NCI-H2107 treated with DMSO at 0.1 percent for 48 hours (cell line): Measurements from ENCODE around the gene IL22RA2.
A peak's percentile ranks its signal among the peaks of the same experiment; 100 is the strongest.
"Not testable (repeated sequence)": the region's sequence is repeated elsewhere in the genome, so short reads cannot be mapped to it uniquely, and the experiment has no call there.

Experiments
- DNase-seq: peaks from one replicate; lab custom pipeline; 2025; ENCODE audit not compliant: unreplicated experiment; lab: John Stamatoyannopoulos, UW

Gene IL22RA2

GRCh38 chr6:137173501-137173900 lies at the start of gene IL22RA2:
IL22RA2 (minus strand) TSS chr6:137173644; CDS start chr6:137161749, 11,895 bp downstream.
- DNase-seq = no peak

GRCh38 chr6:137222381-137222780 lies 48.9 kb upstream of the IL22RA2 start:
- DNase-seq = no peak

GRCh38 chr6:137219664-137220252 lies 46.3 kb upstream of the IL22RA2 start:
- DNase-seq = no peak

GRCh38 chr6:137218917-137219663 lies 45.6 kb upstream of the IL22RA2 start, which contains the start of gene IFNGR1:
IFNGR1 (minus strand) TSS chr6:137219385; CDS start chr6:137219327, 58 bp downstream.
- peak; percentile 55 for DNase-seq

GRCh38 chr6:137218473-137218916 lies 45.1 kb upstream of the IL22RA2 start:
- peak; percentile 4 for DNase-seq

GRCh38 chr6:137217801-137218472 lies 44.5 kb upstream of the IL22RA2 start:
- DNase-seq = no peak

- no peak for DNase-seq
Observed at GRCh38 chr6:137216875-137217553, 43.6 kb upstream of the IL22RA2 start.

GRCh38 chr6:137216106-137216505 lies 42.7 kb upstream of the IL22RA2 start:
- DNase-seq = no peak

GRCh38 chr6:137215630-137216029 lies 42.2 kb upstream of the IL22RA2 start:
- DNase-seq = not testable (repeated sequence)

GRCh38 chr6:137214931-137215330 lies 41.5 kb upstream of the IL22RA2 start:
- no peak for DNase-seq

- DNase-seq = no peak
Observed at GRCh38 chr6:137213813-137214212, 40.4 kb upstream of the IL22RA2 start.

- no peak for DNase-seq
Observed at GRCh38 chr6:137213331-137213740, 39.9 kb upstream of the IL22RA2 start.

- DNase-seq = no peak
Observed at GRCh38 chr6:137211910-137212309, 38.5 kb upstream of the IL22RA2 start.

GRCh38 chr6:137210903-137211302 lies 37.5 kb upstream of the IL22RA2 start:
- DNase-seq = no peak

GRCh38 chr6:137208279-137208678 lies 34.8 kb upstream of the IL22RA2 start:
- DNase-seq = no peak

GRCh38 chr6:137207457-137207856 lies 34.0 kb upstream of the IL22RA2 start:
- DNase-seq = not testable (repeated sequence)

GRCh38 chr6:137206577-137206976 lies 33.1 kb upstream of the IL22RA2 start:
- DNase-seq = no peak

- no peak for DNase-seq
Observed at GRCh38 chr6:137203256-137203655, 29.8 kb upstream of the IL22RA2 start.

GRCh38 chr6:137202078-137202477 lies 28.6 kb upstream of the IL22RA2 start:
- no peak for DNase-seq

GRCh38 chr6:137201006-137201405 lies 27.6 kb upstream of the IL22RA2 start:
- DNase-seq = no peak

GRCh38 chr6:137200288-137200687 lies 26.8 kb upstream of the IL22RA2 start:
- DNase-seq = no peak
